Measurements from ENCODE around the gene CHFR. TPM values are rescaled to one million over a fixed set of nuclear protein-coding genes. Genes with fewer than 3 reads are reported as not detected.
"Not testable (repeated sequence)": the region's sequence is repeated elsewhere in the genome, so short reads cannot be mapped to it uniquely, and the experiment has no call there.

CHFR gene
- total RNA-seq, 4 donors from 2014 or later = 27.2 to 34.7 (median 30.6) TPM

DNA sequence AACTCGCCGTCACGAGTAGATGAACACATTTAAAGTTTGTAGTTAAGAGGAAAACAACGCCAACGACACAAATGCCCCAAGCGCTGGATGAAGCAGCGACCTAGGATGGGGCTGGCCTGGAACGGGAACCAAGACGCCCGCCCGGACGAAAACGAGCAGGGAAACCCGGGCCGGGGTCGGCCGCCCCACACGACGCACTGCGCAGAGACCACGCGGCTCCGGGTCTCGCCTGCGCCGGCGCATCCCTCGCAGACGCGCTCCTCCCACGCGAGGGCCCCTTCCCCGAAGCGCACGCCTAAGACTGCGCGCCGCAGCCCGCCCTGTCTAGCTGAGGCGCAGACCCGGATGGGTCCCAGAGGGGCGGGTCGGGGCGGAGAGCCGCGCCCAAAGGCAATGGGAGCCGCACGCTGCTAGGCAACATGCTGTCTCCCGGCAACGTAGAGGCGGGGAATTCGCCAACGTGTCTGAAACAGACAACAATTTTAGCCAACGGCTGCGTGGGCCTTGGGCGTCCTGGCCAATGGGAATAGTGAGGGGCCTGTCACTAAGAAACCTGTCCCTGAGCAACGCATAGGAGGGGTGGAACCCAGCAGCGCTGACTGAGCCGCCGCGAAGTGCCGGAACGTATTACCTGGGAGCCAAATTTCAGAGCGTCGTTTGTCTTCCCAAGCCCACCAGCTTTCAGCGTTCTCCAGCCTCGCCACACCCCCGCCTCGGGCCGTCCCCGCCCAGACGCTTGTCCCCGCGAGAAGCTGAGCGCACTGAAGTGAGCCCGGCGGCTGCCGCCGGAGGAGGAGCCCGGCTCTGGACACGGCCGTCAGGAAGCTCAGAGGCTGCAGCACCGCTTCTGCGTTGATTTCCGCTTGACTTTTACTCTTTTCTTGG is 21.0 kb upstream of the CHFR start:
- DNase-seq (ENCODE audit: low spot score in 2 of 2) = peak; percentile 92 to 98
- peak overlapping the region; percentile 36 for H3K4me3 ChIP-seq (ENCODE audit: low read depth, poor library complexity, severe bottlenecking)
- TF ChIP-seq, protein P1, sequence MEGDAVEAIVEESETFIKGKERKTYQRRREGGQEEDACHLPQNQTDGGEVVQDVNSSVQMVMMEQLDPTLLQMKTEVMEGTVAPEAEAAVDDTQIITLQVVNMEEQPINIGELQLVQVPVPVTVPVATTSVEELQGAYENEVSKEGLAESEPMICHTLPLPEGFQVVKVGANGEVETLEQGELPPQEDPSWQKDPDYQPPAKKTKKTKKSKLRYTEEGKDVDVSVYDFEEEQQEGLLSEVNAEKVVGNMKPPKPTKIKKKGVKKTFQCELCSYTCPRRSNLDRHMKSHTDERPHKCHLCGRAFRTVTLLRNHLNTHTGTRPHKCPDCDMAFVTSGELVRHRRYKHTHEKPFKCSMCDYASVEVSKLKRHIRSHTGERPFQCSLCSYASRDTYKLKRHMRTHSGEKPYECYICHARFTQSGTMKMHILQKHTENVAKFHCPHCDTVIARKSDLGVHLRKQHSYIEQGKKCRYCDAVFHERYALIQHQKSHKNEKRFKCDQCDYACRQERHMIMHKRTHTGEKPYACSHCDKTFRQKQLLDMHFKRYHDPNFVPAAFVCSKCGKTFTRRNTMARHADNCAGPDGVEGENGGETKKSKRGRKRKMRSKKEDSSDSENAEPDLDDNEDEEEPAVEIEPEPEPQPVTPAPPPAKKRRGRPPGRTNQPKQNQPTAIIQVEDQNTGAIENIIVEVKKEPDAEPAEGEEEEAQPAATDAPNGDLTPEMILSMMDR (IDR thresholded peaks at IDR 0.05) = no peak
- no peak for TF ChIP-seq POLR2A (IDR thresholded peaks at IDR 0.05)
- 1% methylated on average over 69 to 77 of the region's 85 CpGs for WGBS, 2 donors
- intact Hi-C loops (cut with DNase I; ENCODE audit: low total_unique reads) = no loop called here

DNA sequence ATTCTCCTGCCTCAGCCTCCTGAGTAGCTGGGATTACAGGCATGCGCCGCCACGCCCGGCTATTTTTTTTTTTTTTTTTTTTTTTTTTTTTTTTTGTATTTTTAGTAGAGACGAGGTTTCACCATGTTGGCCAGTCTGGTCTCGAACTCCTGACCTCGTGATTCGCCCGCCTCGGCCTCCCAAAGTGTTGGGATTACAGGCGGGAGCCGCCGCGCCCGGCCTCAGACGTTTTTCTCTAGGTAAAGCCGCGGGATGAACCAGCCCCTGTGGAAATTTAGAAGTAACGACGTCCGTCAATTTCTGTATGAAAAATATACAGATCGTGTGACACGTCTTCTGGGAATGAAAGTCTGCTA is 20.4 kb upstream of the CHFR start:
- DNase-seq (ENCODE audit: low spot score in 2 of 2); intact Hi-C loops (cut with DNase I; ENCODE audit: low total_unique reads): not testable (repeated sequence)
- 3 to 4% methylated on average over 23 of the region's 23 CpGs for WGBS, 2 donors
- peak overlapping the region; percentile 12 for H3K4me3 ChIP-seq (ENCODE audit: low read depth, poor library complexity, severe bottlenecking)

DNA sequence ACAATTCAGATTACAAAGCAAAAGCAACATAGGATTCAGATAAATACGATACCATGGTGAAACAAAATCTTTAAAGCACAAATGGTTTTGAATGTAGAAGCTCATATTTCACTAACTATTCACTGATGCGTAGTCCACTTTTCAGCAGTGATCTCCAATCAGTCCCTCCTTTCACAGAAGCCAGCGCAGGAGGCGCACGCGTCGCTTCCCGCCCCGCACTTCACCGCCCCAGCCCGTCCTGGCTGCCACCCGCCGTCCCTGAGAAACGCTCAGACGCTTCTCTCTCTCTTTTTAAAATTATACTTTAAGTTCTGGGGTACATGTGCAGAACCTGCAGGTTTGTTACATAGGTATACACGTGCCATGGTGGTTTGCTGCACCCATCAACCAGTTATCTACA is 19.8 kb upstream of the CHFR start:
- intact Hi-C loops (cut with DNase I; ENCODE audit: low total_unique reads) = no loop called here
- TF ChIP-seq POLR2A (IDR thresholded peaks at IDR 0.05) = no peak
- TF ChIP-seq, protein P1 (IDR thresholded peaks at IDR 0.05) = no peak
- WGBS, 2 donors = 13% methylated on average over 16 of the region's 16 CpGs
- H3K4me3 ChIP-seq (ENCODE audit: low read depth, poor library complexity, severe bottlenecking) = no peak overlapping the region
- DNase-seq (ENCODE audit: low spot score in 2 of 2) = no peak

DNA sequence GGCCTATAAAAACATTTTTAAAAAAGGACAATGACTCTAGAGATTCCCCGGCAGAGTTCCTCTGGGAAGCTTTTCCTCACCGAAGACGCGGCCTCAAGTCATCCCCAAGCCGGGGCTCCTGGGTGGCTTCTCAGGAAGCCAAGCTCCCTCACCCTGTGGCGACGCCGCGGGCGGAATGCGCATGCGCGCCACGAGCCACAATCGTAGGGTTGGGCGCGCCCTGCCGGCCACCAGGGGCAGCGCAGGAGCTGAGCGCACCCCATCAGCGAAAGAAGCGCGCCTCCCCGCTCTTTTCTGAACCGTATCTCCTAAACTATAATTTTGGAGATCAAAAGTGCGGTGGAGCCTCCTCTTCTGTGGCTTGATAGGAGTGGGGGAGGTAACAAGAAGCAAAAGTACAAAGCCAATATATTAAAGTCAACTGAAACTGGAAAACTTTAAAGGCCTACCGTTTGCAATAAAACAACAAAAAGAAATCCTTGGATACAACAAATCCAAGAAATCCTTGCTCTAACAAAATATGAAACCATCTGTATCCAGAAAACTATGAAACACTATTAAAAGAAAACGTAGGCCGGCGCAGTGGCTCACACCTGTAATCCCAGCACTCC is 17.4 kb upstream of the CHFR start:
- TF ChIP-seq POLR2A (IDR thresholded peaks at IDR 0.05) = no peak
- TF ChIP-seq, protein P1 (IDR thresholded peaks at IDR 0.05) = peak in 1 of 3 donors; percentile 13
- no peak overlapping the region for H3K4me3 ChIP-seq (ENCODE audit: low read depth, poor library complexity, severe bottlenecking)
- 11 to 13% methylated on average over 20 to 29 of the region's 30 CpGs for WGBS, 2 donors
- intact Hi-C loops (cut with DNase I; ENCODE audit: low total_unique reads) = no loop called here
- peak; percentile 42 to 93 for DNase-seq (ENCODE audit: low spot score in 2 of 2)

DNA sequence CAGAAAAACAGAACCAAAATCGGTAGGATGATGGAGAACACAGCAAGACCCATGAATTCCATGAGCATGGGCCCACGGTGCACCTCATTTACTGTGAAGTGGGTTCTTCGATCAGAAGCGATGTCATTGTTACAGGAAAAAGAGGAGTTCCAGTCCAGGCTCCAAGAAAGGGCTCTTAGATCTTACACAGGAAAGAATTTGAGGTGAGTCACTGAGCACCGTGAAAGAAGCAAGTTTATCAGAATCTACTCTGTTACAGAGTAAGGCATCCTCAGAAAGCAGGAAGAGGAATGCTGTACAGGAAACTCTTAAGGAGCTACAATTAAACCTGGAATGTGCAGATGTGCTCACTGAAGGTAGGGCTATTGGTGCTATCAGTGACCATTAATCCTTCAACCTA is 11.6 kb upstream of the CHFR start:
- intact Hi-C loops (cut with DNase I; ENCODE audit: low total_unique reads) = no loop called here
- no peak overlapping the region for H3K4me3 ChIP-seq (ENCODE audit: low read depth, poor library complexity, severe bottlenecking)
- TF ChIP-seq, protein P1 (IDR thresholded peaks at IDR 0.05) = no peak
- TF ChIP-seq POLR2A (IDR thresholded peaks at IDR 0.05) = no peak
- DNase-seq (ENCODE audit: low spot score in 2 of 2) = no peak
- 75 to 79% methylated on average over 5 of the region's 5 CpGs for WGBS, 2 donors

GRCh38 chr12:132888852-132889251 is 1.4 kb upstream of the CHFR start:
- WGBS, 2 donors = 80 to 82% methylated on average over 6 of the region's 6 CpGs
- no peak overlapping the region for H3K4me3 ChIP-seq (ENCODE audit: low read depth, poor library complexity, severe bottlenecking)
- TF ChIP-seq, protein P1 (IDR thresholded peaks at IDR 0.05) = no peak
- TF ChIP-seq POLR2A (IDR thresholded peaks at IDR 0.05) = no peak
- intact Hi-C loops (cut with DNase I; ENCODE audit: low total_unique reads) = loop anchor here (10.0 kb wide), 1 partner anchor 64 kb away; the partner anchor contains the start of gene GOLGA3
- DNase-seq (ENCODE audit: low spot score in 2 of 2) = no peak

Measured in lower leg skin (tissue), 4 donors.